Inflammatory macrophage treated with lipopolysaccharide for 4 hours (primary cell): ENCODE measurements around the gene PNMT.

Source experiments
- DNase-seq: peaks from one replicate; pipeline ENCODE4 v3.0.0-alpha.2; 2020

The PNMT gene

GRCh38 chr17:39658346-39658745 is 9.9 kb upstream of the PNMT start:
- DNase-seq = no peak

GRCh38 chr17:39658760-39659159 is 9.5 kb upstream of the PNMT start:
- DNase-seq = no peak

- peak; percentile 50 for DNase-seq
Measured at GRCh38 chr17:39659279-39660010, 8.8 kb upstream of the PNMT start.

- DNase-seq = no peak
Measured at GRCh38 chr17:39660011-39660360, 8.3 kb upstream of the PNMT start.

GRCh38 chr17:39660397-39661385 is 7.6 kb upstream of the PNMT start:
- DNase-seq = no peak

- no peak for DNase-seq
Measured at GRCh38 chr17:39661744-39662541, 6.3 kb upstream of the PNMT start.

- DNase-seq = no peak
Measured at GRCh38 chr17:39662551-39663339, 5.5 kb upstream of the PNMT start.

- DNase-seq = no peak
Measured at GRCh38 chr17:39663340-39663687, 4.9 kb upstream of the PNMT start.

- DNase-seq = no peak
Measured at GRCh38 chr17:39663688-39664580, 4.3 kb upstream of the PNMT start.

- no peak for DNase-seq
Measured at GRCh38 chr17:39664581-39665561, 3.4 kb upstream of the PNMT start, which contains the start of gene TCAP. TCAP (plus strand) TSS chr17:39665349; CDS start chr17:39665360, 11 bp downstream.

- DNase-seq = no peak
Measured at GRCh38 chr17:39665642-39666224, 2.5 kb upstream of the PNMT start.

- no peak for DNase-seq
Measured at GRCh38 chr17:39666231-39666600, 2.0 kb upstream of the PNMT start.

GRCh38 chr17:39666601-39667261 is 1.5 kb upstream of the PNMT start:
- no peak for DNase-seq

GRCh38 chr17:39667262-39667944 is 850 bp upstream of the PNMT start:
- DNase-seq = no peak

GRCh38 chr17:39669897-39670735 is 1.9 kb downstream of the PNMT start:
- DNase-seq = no peak

GRCh38 chr17:39670746-39671145 is 2.5 kb downstream of the PNMT start:
- no peak for DNase-seq
